Stimulated activated CD8-positive, alpha-beta memory T cell treated with anti-CD3 and anti-CD28 coated beads, Interleukin-12 subunit alpha, Interleukin-12 subunit beta, amount 100 ng/mL, for 4 hours (primary cell): ENCODE data around the gene CCDC192.

Experiments
- DNase-seq: peaks from one replicate; pipeline ENCODE4 v3.0.0-alpha.2; 2020; ENCODE audit warnings: low read depth

CCDC192 gene

GRCh38 chr5:127884416-127884815 lies 181.2 kb downstream of the CCDC192 start:
- no peak for DNase-seq

GRCh38 chr5:127885176-127885575 lies 182.0 kb downstream of the CCDC192 start:
- no peak for DNase-seq

GRCh38 chr5:127886081-127886480 lies 182.9 kb downstream of the CCDC192 start:
- no peak for DNase-seq

DNA sequence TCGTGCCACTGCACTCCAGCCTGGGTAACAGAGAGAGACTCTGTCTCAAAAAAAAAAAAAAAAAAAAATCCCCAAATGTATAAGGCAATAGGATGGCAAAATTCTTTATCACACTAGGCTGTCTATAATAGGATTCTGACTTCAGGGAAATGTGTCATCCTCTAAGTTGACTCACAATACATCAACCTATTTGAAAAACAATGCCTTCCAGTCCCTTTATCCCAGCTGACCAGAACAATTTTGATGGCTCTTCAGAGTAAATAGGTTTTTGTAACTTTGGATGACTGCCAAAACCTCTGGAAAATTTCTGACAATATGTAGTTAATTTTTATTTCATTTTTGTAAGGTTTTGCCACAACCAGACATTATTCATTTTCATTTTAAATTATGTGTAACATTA lies 184.1 kb downstream of the CCDC192 start:
- no peak for DNase-seq

DNA sequence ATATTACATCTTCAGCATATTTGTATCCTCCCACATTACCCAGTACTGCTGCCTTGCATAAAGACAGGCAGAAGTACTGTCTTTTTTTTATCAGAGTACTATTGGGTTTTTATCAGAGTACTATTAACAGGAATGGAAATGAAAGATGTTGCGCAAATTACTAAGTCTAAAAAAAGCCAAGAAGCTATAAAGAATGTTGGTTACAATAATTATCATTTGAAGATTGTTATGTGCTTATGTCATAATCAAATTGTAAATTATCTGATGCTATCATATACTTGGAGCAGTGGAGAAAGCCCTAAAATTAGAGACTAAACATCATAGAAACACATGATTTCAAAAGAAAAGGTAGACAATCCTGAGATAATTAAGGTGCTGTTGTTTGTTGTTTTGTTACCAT lies 188.8 kb downstream of the CCDC192 start:
- no peak for DNase-seq

DNA sequence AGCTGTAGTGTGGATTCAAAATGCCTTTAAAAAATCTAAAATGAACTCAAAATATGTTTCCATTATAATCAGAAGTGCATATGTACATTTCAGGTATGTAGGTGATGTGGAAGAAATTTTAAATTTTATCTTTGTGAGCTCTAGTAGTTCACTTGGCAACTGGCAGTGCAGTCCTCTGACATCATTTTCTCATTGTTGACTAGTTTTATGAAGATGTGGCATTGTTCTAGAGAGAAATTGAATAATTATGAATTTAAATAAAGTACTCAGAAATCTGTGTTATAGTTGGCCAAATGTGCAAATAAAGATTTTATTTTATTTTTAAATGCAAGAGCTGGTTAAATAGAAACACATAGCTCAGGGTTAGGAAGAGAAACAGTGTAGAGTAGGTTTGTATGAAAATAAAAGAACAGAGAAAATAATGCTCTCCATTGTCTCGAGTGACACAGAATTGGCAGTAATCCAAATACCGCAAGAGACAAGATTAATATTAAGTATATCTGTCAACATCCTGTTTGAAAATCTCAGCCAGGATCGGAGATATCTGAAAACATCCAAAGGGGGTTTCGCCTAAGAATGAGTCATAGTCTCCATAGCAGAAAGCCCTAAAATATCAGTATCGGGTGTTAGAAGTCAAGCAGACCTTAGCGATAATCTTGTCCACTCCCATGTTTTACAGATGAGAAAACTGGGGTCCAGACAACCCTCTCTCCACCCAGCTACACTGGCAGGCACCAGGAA lies 189.4 kb downstream of the CCDC192 start:
- no peak for DNase-seq

DNA sequence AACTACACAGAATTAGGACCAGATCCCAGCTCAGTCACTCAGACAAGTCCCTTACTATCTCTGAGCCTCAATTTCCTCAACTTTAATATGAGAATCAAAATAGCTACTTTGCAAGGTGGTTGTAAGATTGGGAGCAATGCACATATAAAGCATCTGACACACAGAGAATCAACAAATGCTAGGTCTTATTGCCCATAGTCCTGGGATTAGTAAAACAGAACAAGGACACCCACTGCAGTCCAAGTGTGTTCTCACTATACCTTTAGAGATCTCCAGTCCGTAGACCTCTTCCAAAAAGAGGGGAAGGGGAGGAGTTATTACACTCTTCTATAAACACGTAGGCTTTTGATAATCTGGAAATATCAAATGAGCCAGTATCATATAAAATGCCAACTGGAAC lies 190.0 kb downstream of the CCDC192 start:
- no peak for DNase-seq

- DNase-seq, result no peak
Measured at GRCh38 chr5:127894461-127894860, 191.3 kb downstream of the CCDC192 start.

DNA sequence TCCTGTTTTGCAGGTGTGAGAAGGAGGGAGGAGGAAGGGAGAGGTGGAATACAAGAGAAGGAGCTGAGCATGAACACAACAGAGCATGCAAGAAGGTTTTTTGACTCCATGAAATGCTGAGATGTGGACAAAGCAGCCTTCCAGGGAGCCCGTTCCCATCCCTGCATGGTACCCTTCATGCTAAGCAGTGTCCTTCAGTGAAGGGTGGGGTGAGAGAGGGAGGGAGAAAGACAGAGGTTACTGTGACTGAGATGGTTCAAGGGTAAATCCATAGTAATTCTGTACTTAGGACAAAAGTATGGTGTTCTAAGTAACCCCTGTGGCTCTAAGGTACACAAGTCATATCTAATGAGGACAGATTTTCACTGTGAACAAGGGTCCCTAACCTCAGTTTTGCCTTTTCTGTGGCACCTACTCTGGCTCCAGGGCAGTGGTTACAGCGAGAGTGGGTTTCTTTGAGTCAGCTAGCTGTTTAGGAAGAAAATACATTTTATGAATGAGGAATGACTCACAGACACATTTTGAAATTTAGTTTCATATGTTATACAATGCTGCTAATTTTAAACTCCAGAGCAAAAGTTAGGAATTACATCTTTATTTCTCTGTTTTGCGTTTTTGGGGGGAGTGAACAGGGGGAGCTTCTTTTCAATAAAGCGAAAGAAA lies 195.5 kb downstream of the CCDC192 start:
- no peak for DNase-seq

DNA sequence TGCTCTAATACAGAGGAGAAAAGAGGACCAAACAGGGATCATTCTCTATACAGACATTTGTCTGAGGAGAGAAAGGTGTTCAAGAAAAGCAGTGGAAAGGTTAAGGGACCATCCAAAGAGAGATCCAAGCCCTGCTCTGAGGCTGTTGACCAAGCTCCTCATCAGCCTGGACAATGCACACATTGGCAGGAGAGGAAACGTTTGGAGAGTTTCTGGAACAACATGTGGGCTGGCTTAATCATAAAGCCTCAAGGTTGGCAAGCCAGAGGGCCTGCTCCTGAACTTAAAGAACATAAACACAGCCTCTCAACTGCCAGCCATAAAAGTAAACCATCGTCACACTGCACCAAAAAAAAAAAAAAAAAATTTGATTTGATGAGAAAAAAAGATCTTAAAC lies 196.0 kb downstream of the CCDC192 start:
- DNase-seq, result no peak

GRCh38 chr5:127906562-127907204 lies 203.5 kb downstream of the CCDC192 start:
- DNase-seq, result no peak

GRCh38 chr5:127907907-127908306 lies 204.7 kb downstream of the CCDC192 start:
- DNase-seq, result no peak

DNA sequence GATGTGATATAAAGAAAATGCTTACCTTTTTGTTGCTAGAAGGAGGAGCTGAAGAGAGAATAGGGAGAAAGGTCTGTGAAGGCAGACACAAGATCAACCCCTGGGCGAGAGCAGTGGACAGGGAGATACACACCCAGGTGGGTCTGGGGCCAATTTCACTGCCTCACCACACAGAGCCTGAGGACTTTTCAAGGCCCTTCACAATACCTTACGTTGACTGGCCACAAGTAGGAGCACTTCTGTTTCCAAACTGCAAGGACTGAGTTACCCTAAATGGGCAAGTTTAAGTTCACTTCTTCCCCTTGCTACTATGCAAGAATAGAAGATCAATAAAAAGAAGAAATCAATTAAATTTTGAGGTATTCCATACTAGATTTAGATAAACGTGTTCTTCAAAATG lies 205.9 kb downstream of the CCDC192 start:
- DNase-seq, result no peak

DNA sequence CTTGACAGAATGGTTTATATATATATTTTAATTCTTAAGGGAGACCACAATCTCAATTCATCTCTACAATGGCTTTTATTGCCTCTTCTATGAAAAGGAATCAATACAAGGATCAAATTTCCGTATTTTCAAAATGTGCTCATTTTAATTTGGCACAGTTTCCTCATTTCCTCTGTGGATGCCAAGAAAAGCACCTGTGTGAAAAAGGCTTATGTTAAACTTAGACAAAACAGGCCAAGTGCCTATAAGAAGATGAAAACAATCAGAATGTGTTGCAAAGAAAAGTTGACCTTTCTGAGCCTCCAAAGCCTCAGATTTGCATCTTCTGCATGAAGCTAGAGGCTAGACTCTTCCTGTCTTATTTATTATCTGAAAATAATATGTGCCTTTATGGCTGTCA lies 206.6 kb downstream of the CCDC192 start:
- no peak for DNase-seq

GRCh38 chr5:127910307-127910956 lies 207.2 kb downstream of the CCDC192 start:
- DNase-seq, result no peak

DNA sequence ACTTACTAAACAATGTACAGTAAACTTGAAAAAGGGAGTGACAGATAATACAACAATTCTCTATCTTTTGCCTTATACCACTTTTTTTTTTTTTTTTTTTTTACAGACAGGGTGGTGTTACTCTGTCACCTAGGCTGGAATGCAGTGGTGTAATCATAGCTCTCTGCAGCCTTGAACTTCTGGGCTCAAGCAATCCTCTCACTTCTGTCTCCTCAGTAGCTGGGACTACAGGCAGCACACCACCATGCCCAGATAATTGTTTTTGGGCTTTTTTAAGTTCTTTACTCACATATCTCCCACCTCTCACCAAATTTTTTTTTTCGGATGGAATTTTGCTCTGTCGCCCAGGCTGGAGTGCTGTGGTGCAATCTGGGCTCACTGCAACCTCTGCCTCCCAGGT lies 208.4 kb downstream of the CCDC192 start:
- no peak for DNase-seq

DNA sequence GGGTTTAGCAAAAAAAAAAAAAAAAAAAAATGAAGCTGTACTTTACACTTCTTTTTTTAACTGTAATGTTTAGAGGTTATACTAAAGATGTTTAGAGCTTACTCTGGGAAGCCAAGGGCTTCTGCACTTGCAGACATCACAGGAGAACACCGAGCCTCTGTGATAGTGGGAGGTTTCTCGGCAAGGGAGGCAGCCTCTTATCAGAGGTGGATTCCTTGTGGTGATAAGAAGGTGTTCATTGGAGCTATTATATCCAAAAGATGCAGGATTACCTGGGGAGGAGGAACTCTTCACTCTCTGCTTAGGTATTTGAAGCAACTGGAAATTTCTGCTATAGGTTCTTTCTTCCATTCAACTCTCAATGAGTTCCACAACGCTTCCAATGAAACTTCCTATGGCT lies 209.2 kb downstream of the CCDC192 start:
- DNase-seq, result no peak

DNA sequence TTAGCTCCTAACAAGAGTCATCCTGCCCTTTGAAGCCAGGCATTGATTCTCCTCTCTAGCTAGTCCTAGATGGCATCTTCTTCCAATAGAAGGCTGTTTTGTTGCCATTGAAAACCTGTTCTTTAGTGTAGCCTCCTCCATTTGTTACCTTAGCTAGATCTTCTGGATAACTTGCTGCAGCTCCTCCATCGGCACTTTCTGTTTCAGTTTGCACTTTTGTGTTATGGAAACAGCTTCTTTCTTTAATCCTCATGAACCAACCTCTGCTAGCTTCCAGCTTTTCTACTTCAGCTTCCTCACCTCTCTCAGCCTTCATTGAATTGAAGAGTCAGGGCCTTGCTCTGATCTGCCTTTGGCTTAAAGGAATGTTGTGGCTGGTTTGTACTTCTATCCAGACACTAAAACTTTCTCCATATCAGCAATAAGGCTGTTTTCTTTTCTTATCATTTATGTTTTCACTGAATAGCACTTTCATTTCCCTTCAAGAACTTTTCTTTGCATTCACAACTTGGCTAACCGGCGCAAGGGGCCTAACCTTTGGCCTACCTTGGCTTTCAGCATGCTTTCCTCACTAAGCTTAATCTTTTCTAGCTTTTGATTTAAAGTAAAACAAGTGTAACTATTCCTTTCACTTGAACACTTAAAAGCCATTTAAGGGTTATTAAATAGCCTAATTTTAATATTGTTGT lies 213.8 kb downstream of the CCDC192 start:
- no peak for DNase-seq

- no peak for DNase-seq
Measured at GRCh38 chr5:127919006-127919796, 216.0 kb downstream of the CCDC192 start.

DNA sequence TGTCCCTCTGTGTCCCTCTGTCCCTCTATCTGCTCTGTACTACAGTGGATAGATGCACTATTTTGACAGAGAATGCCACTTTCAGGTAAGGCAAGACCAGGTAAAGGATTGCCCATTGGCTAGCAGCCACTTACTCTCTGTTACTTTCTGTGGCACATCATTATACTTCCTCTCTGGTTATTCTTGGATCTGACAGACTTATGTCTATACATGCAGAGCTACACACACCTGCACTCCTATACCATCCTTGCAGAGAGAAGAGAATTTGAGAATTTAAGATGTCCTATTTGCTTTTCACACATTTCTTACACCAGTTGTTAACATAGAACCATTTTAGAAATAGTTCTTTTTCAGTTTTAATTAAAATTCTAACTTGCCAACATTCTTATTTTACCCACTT lies 216.6 kb downstream of the CCDC192 start:
- no peak for DNase-seq

GRCh38 chr5:127920936-127921335 lies 217.7 kb downstream of the CCDC192 start:
- DNase-seq, result no peak
